Lung microvascular endothelial cell (primary cell): ENCODE data around the gene PNPLA2. TPM values are rescaled to one million over a fixed set of nuclear protein-coding genes. Genes with fewer than 3 reads are reported as not detected.
A peak's percentile ranks its signal among the peaks of the same experiment; 100 is the strongest.

ENCODE experiments used
- DNase-seq, 2 donors: peaks; one replicate each; pipeline versions ENCODE4 v3.0.0 to v3.0.0-alpha.2; 2010; ENCODE audit warnings: low read depth in 2 of 2
- total RNA-seq: library from RNA; depleted of rRNA; stranded (reverse); fragments of >200 nt; gene quantifications from 2 replicates; pipeline ENCODE4 v1.2.1, GENCODE V29; 2014

PNPLA2 gene
- total RNA-seq, 1 donor from 2014 or later, result 50.6 TPM

GRCh38 chr11:843086-843734 lies 24.5 kb downstream of the PNPLA2 start:
- DNase-seq, result peak in 1 of 2 donors; percentile 59

GRCh38 chr11:843818-844692 lies 25.3 kb downstream of the PNPLA2 start:
- DNase-seq, result peak; percentile 94 to 97

GRCh38 chr11:844693-845644 lies 26.3 kb downstream of the PNPLA2 start:
- peak; percentile 87 to 99 for DNase-seq

- DNase-seq, result peak in 1 of 2 donors; percentile 66
Observed at GRCh38 chr11:845872-846495, 27.3 kb downstream of the PNPLA2 start.

- DNase-seq, result no peak
Observed at GRCh38 chr11:846496-847098, 27.9 kb downstream of the PNPLA2 start.

- DNase-seq, result no peak
Observed at GRCh38 chr11:847876-848275, 29.2 kb downstream of the PNPLA2 start.

- peak; percentile 44 to 63 for DNase-seq
Observed at GRCh38 chr11:848380-848931, 29.7 kb downstream of the PNPLA2 start.

- DNase-seq, result peak in 1 of 2 donors; percentile 59
Observed at GRCh38 chr11:849104-849824, 30.6 kb downstream of the PNPLA2 start.

GRCh38 chr11:849951-850774 lies 31.4 kb downstream of the PNPLA2 start:
- DNase-seq, result no peak

GRCh38 chr11:850775-851763 lies 32.4 kb downstream of the PNPLA2 start:
- DNase-seq, result no peak

GRCh38 chr11:852762-853161 lies 34.0 kb downstream of the PNPLA2 start:
- DNase-seq, result no peak

GRCh38 chr11:853682-854448 lies 35.2 kb downstream of the PNPLA2 start:
- DNase-seq, result no peak

- no peak for DNase-seq
Observed at GRCh38 chr11:854601-855329, 36.1 kb downstream of the PNPLA2 start.

- DNase-seq, result no peak
Observed at GRCh38 chr11:855330-855674, 36.6 kb downstream of the PNPLA2 start.

GRCh38 chr11:855796-856195 lies 37.1 kb downstream of the PNPLA2 start:
- DNase-seq, result no peak

GRCh38 chr11:856397-856796 lies 37.7 kb downstream of the PNPLA2 start:
- no peak for DNase-seq
